Endothelial cell of umbilical vein (primary cell): ENCODE results near the gene RLF. TPM values are rescaled to one million over a fixed set of nuclear protein-coding genes. Genes with fewer than 3 reads are reported as not detected.

ENCODE experiments used
- BruUV-seq: library from RNA; stranded (reverse); fragments of 400-500 nt; replicated peaks from 2 replicates; lab custom pipeline; 2021; lab: Mats Ljungman, UMichigan
- CTCF ChIA-PET: fragments of 300-600, 350-600 bp; sonication (Branson Sonifier 250); formaldehyde crosslinking; loops from one replicate; lab custom pipeline; 2021; ENCODE audit warnings: antibody characterized with exemption, inconsistent platforms; lab: Charles Lee
- POLR2A ChIA-PET: fragments of 300-600, 350-600 bp; sonication (Branson Sonifier 250); formaldehyde crosslinking; loops from one replicate; lab custom pipeline; 2021; ENCODE audit warnings: antibody characterized with exemption, inconsistent platforms; lab: Charles Lee
- DNase-seq: peaks from one replicate; pipeline ENCODE4 v3.0.0-alpha.2; 2011; ENCODE audit warnings: low read depth, low spot score
- FAIRE-seq: peaks from 2 replicates; lab custom pipeline; 2011; peaks lifted over from hg19 to GRCh38; lab: Jason Lieb, UNC
- H2AFZ ChIP-seq: 2 replicates; pipeline ENCODE4 v1.6.0; 2012; ENCODE audit warnings: low read depth, low read length, control low read depth, inconsistent platforms
- H3K27ac ChIP-seq: 2 replicates; pipeline ENCODE4 v1.5.1; 2011; ENCODE audit warnings: low read depth, mild to moderate bottlenecking, control low read depth, low read length, moderate library complexity; ENCODE audit not compliant: insufficient read depth
- H3K27me3 ChIP-seq, 2 experiments: 2 replicates each; pipeline versions ENCODE4 v1.6.0 to v1.6.1; 2011; ENCODE audit warnings: low read length in 2 of 2, mixed read lengths in 1 of 2; ENCODE audit not compliant: control insufficient read depth in 2 of 2, insufficient read depth in 2 of 2
- H3K36me3 ChIP-seq, 2 experiments: 2 replicates in 1 of 2; 3 replicates in 1 of 2; pipeline ENCODE4 v1.5.1; 2011; ENCODE audit warnings: low read length in 2 of 2, mild to moderate bottlenecking in 1 of 2, moderate library complexity in 1 of 2; ENCODE audit not compliant: control insufficient read depth in 2 of 2, insufficient read depth in 2 of 2; ENCODE audit errors: extremely low read depth in 1 of 2
- H3K4me1 ChIP-seq: 3 replicates; pipeline ENCODE4 v1.5.1; 2011; ENCODE audit warnings: mild to moderate bottlenecking, low read length; ENCODE audit not compliant: control insufficient read depth, insufficient read depth; ENCODE audit errors: extremely low read depth
- H3K4me2 ChIP-seq: 2 replicates; pipeline ENCODE4 v1.6.1; 2011; ENCODE audit warnings: low read length, control low read depth, mixed read lengths; ENCODE audit not compliant: insufficient read depth
- H3K4me3 ChIP-seq, 3 experiments: fragments of 200-600 bp in 1 of 3; sonication (generic), shearing (Covaris generic) in 1 of 3; replicated peaks in 1 of 3; 2 replicates each; pipeline ENCODE4 v1.5.1; 2011 to 2016; ENCODE audit warnings: control low read depth in 3 of 3, low read length in 3 of 3, mild to moderate bottlenecking in 2 of 3, inconsistent platforms in 1 of 3, low read depth in 1 of 3, moderate library complexity in 1 of 3; ENCODE audit not compliant: insufficient read depth in 1 of 3
- H3K79me2 ChIP-seq: 2 replicates; pipeline ENCODE4 v1.6.0; 2012; ENCODE audit warnings: low read length, inconsistent platforms; ENCODE audit not compliant: control insufficient read depth, insufficient read depth
- H3K9ac ChIP-seq: replicated peaks from 2 replicates; pipeline ENCODE3; 2011; ENCODE audit warnings: low read length, control low read depth; ENCODE audit not compliant: insufficient read depth; ENCODE audit errors: extremely low read depth
- H3K9me1 ChIP-seq: replicated peaks from 3 replicates; pipeline ENCODE4 v1.6.0; 2011; ENCODE audit warnings: mild to moderate bottlenecking, low read length; ENCODE audit not compliant: control insufficient read depth, insufficient read depth; ENCODE audit errors: extremely low read depth
- H3K9me3 ChIP-seq: replicated peaks from 2 replicates; pipeline ENCODE4 v1.5.1; 2012; ENCODE audit warnings: low read length, inconsistent platforms; ENCODE audit not compliant: control insufficient read depth, insufficient read depth
- H4K20me1 ChIP-seq: replicated peaks from 2 replicates; pipeline ENCODE3; 2011; ENCODE audit warnings: mild to moderate bottlenecking, low read length; ENCODE audit not compliant: control insufficient read depth, insufficient read depth; ENCODE audit errors: extremely low read depth
- CTCF ChIP-seq, 2 donors: IDR thresholded peaks; 1 replicate in 1 of 2; 2 replicates in 1 of 2; pipeline ENCODE4 v1.5.1; 2011; ENCODE audit warnings: low read length in 2 of 2, mild to moderate bottlenecking in 2 of 2, moderate library complexity in 2 of 2, control low read depth in 1 of 2, inconsistent platforms in 1 of 2, low read depth in 1 of 2; ENCODE audit not compliant: insufficient read depth in 1 of 2; ENCODE audit errors: extremely low read depth in 1 of 2
- EZH2 ChIP-seq: IDR thresholded peaks from 2 replicates; pipeline ENCODE4 v1.6.1; 2012; ENCODE audit warnings: borderline replicate concordance, low read depth, mild to moderate bottlenecking, moderate library complexity, low read length, inconsistent platforms; ENCODE audit not compliant: severe bottlenecking
- FOS ChIP-seq: IDR thresholded peaks from 2 replicates; pipeline ENCODE4 v1.6.1; 2011; ENCODE audit warnings: mild to moderate bottlenecking, low read length, moderate library complexity, borderline replicate concordance; ENCODE audit not compliant: insufficient read depth
- MAX ChIP-seq: IDR thresholded peaks from 2 replicates; pipeline ENCODE4 v1.6.1; 2011; ENCODE audit not compliant: insufficient read depth, insufficient read length
- MYC ChIP-seq: IDR thresholded peaks from one replicate; pipeline ENCODE4 v1.6.1; 2011; ENCODE audit warnings: mild to moderate bottlenecking, low read depth, low read length
- POLR2A ChIP-seq: IDR thresholded peaks from 2 replicates; pipeline ENCODE4 v1.6.1; 2012; ENCODE audit warnings: low read depth, mild to moderate bottlenecking, control low read depth, low read length
- POLR2AphosphoS5 ChIP-seq: IDR thresholded peaks from 2 replicates; pipeline ENCODE4 v1.6.1; 2012; ENCODE audit warnings: low read depth, mild to moderate bottlenecking, control low read depth, low read length, moderate library complexity; ENCODE audit not compliant: insufficient read depth
- dilution Hi-C: fragments of 300-500 bp; cut with MboI; formaldehyde crosslinking; loops from one replicate; pipeline ENCODE4 v1.15.0; 2019; ENCODE audit warnings: low sequenced_read_pairs; ENCODE audit not compliant: extremely low pct_ligation_motif_present
- intact Hi-C: fragments of 100-400 bp; cut with micrococcal nuclease; formaldehyde crosslinking; loops from one replicate; pipeline ENCODE4 v1.10.0; 2022
- polyA plus RNA-seq, 4 experiments: library from polyadenylated mRNA; depleted of rRNA in 3 of 4; stranded (reverse) in 3 of 4; unstranded in 1 of 4; fragments of >200 nt; gene quantifications; 2 replicates each; pipeline versions ENCODE4 v1.2.1 to v1.2.3, GENCODE V29; 2011 to 2012; ENCODE audit warnings: missing spikeins in 1 of 4
- total RNA-seq: library from RNA; stranded (reverse); gene quantifications from 2 replicates; pipeline ENCODE4 v1.2.3, GENCODE V29; 2021

Gene RLF
- total and polyA plus RNA-seq, 2 donors (not counting 3 experiments of a cell fraction or from before 2014, with no cell fraction given), result 2.7 to 9.4 TPM

DNA sequence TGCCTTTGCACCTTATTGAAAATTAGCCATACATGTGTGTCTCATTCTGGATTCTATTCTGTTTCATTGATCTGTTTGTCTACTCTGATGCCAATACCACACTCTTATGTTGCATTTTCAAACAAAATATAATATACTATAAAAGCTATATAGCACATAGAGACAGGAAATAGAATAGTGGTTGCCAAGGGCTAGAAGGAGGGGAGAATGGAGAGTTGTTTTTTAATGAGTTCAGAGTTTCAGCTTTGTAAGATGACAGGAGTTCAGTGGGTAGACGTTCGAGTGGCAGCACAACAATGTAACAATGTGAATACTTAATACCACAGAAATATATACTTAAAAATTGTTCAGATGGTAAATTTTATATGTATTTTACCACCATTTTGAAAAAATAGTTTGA is 17.0 kb downstream of the RLF start:
- POLR2A ChIA-PET, result no interaction called here
- H3K79me2 ChIP-seq, result peaks cover 84% of the 10 kb centered on the region
- H3K9ac ChIP-seq, result no peak overlapping the region
- H3K27ac ChIP-seq, result no peak overlapping the region
- intact Hi-C loops (no loop called here), dilution Hi-C loops (no loop called here)
- H3K4me1 ChIP-seq, result no peaks in the 10 kb centered on the region
- no peak for FAIRE-seq
- TF ChIP-seq MAX, result no peak
- TF ChIP-seq POLR2A, result no peak
- no peak for TF ChIP-seq MYC
- no peak for TF ChIP-seq POLR2AphosphoS5
- no peak for TF ChIP-seq FOS
- no peak for TF ChIP-seq CTCF (IDR thresholded peaks at IDR 0.05; ENCODE audit: extremely low read depth in 1 of 2, insufficient read depth in 1 of 2, low read depth in 1 of 2, low read length in 2 of 2)
- no peak for TF ChIP-seq EZH2
- no peaks in the 10 kb centered on the region for H3K9me3 ChIP-seq
- H3K27me3 ChIP-seq, result no peaks in the 10 kb centered on the region
- BruUV-seq, result no TSS peak
- DNase-seq, result no peak
- CTCF ChIA-PET, result interaction anchor here (1.1 to 1.4 kb wide), 2 partner anchors 8 to 22 kb away, joined by 3 read pairs; no protein-coding TSS in a partner anchor
- H3K4me2 ChIP-seq, result no peak overlapping the region
- no peak overlapping the region for H3K4me3 ChIP-seq
- H2AFZ ChIP-seq, result no peak overlapping the region
- H3K9me1 ChIP-seq, result no peaks in the 10 kb centered on the region
- peaks cover 13% of the 10 kb centered on the region for H4K20me1 ChIP-seq
- no peaks in the 10 kb centered on the region for H3K36me3 ChIP-seq
